Breast epithelium (tissue), 4 donors: Measurements from ENCODE around the gene PSAT1. TPM values are rescaled to one million over a fixed set of nuclear protein-coding genes. Genes with fewer than 3 reads are reported as not detected.

Source experiments
- DNase-seq, 2 donors: peaks; one replicate each; pipeline ENCODE4 v3.0.0-alpha.2; 2019; ENCODE audit warnings: low spot score in 2 of 2
- H3K27ac ChIP-seq, 2 donors: fragments of 200-600 bp; sonication (generic) in 1 of 2; one replicate each; pipeline ENCODE4 v1.5.1; 2016 to 2019; ENCODE audit warnings: mild to moderate bottlenecking in 1 of 2
- H3K27me3 ChIP-seq, 2 donors: fragments of 200-600 bp; sonication (generic) in 1 of 2; one replicate each; pipeline versions ENCODE4 v1.5.1 to v1.6.0; 2017 to 2019; ENCODE audit warnings: control low read depth in 1 of 2, mild to moderate bottlenecking in 1 of 2
- H3K36me3 ChIP-seq: fragments of 200-600 bp; one replicate; pipeline ENCODE4 v1.5.1; 2019
- H3K4me1 ChIP-seq, 2 donors: fragments of 200-600 bp; sonication (generic); one replicate each; pipeline ENCODE4 v1.5.1; 2016 to 2019; ENCODE audit warnings: control low read depth in 1 of 2
- H3K4me3 ChIP-seq, 3 donors: fragments of 200-600 bp; sonication (generic); 1 replicate in 2 of 3; 2 replicates in 1 of 3; pipeline ENCODE4 v1.5.1; 2016 to 2019; ENCODE audit warnings: mild to moderate bottlenecking in 3 of 3, moderate library complexity in 2 of 3
- H3K9me3 ChIP-seq, 2 donors: fragments of 200-600 bp; sonication (generic) in 1 of 2; one replicate each; pipeline ENCODE4 v1.5.1; 2016 to 2019; ENCODE audit warnings: control low read depth in 1 of 2
- POLR2A ChIP-seq: fragments of 450-650 bp; IDR thresholded peaks from one replicate; pipeline ENCODE4 v1.6.1; 2016; ENCODE audit warnings: antibody characterized with exemption, mild to moderate bottlenecking, moderate library complexity
- POLR2AphosphoS5 ChIP-seq, 3 donors: sonication (generic); formaldehyde crosslinking; IDR thresholded peaks; one replicate each; pipeline ENCODE4 v1.6.1; 2017; ENCODE audit warnings: antibody characterized with exemption in 3 of 3
- intact Hi-C: fragments of 100-400 bp; cut with DNase I; formaldehyde crosslinking; loops from one replicate; pipeline ENCODE4 v1.15.1; 2023; ENCODE audit warnings: low total_unique reads
- total RNA-seq, 3 donors: library from RNA; depleted of rRNA; stranded (reverse); fragments of >200 nt; gene quantifications; one replicate each; pipeline ENCODE4 v1.1.0, GENCODE V29; 2016
- TF ChIP-seq, protein P1 (sequence below), 3 donors: fragments of 450-650 bp; IDR thresholded peaks; one replicate each; pipeline ENCODE4 v1.5.1; 2016 to 2017; ENCODE audit warnings: antibody characterized with exemption in 3 of 3, mild to moderate bottlenecking in 3 of 3, moderate library complexity in 3 of 3

The PSAT1 gene
- total RNA-seq, 3 donors from 2014 or later = 0.48 to 7.6 (median 2.3) TPM

DNA sequence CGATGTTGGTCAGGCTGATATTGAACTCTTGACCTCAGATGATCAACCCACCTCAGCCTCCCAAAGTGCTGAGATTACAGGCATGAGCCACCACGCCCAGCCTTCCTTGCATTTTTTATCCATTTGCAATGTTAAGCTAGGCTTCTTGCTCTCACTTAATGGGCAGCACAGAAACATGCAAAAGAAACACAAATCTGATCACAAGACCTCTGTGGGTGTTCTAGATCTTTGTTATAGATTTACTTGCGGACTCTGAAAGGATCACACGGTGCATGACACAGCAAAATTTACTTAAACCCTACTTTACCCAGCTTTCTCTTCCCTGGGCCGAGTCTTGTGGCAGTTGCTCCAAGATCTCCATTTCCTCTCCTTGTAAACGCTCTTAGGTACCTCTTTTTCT is 71.3 kb downstream of the PSAT1 start:
- Histone ChIP-seq H3K4me1 (no peaks in the 10 kb centered on the region), H3K27ac (no peak overlapping the region), H3K27me3 (peaks cover 0 to 4% of the 10 kb centered on the region in 2 donors), H3K36me3 (no peaks in the 10 kb centered on the region), H3K9me3 (no peaks in the 10 kb centered on the region), H3K4me3 (no peak overlapping the region)
- no peak for DNase-seq
- intact Hi-C loops = no loop called here
- no peak for TF ChIP-seq POLR2AphosphoS5 (IDR thresholded peaks at IDR 0.05)

DNA sequence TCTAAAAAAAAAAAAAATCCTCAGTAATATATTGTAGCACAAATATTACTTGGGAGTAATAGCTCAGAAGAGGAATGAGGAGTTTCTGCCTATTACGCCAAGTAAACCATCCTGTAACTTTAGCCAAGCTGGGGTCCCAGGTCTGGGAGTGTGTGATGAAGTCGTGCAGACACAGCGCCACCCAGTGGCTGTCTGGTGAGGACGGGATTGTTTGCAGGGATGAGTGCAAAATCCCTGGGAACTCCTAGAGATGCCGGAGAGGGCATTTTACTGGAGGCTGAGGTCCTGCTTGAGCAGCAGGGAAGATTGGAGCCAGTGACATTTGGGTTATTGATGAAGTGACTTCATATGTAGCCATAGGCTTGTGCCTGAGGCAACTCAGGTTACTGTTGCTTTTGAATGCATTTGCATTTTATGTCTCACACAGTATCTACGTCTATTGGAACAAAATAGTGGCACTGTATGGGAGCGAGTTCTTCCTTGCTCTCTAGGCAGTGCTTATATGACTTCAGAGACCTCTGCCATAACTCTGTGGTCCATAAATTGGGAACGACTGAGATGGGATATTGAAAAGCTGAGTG is 72.8 kb downstream of the PSAT1 start:
- intact Hi-C loops = no loop called here
- Histone ChIP-seq H3K36me3 (no peaks in the 10 kb centered on the region), H3K27ac (no peak overlapping the region), H3K9me3 (no peaks in the 10 kb centered on the region), H3K4me1 (no peaks in the 10 kb centered on the region), H3K27me3 (peaks cover 0 to 13% of the 10 kb centered on the region in 2 donors), H3K4me3 (no peak overlapping the region)
- DNase-seq = peak in 1 of 2 donors; percentile 40
- TF ChIP-seq POLR2AphosphoS5 (IDR thresholded peaks at IDR 0.05) (no peak), POLR2A (no peak)
- TF ChIP-seq, protein P1, sequence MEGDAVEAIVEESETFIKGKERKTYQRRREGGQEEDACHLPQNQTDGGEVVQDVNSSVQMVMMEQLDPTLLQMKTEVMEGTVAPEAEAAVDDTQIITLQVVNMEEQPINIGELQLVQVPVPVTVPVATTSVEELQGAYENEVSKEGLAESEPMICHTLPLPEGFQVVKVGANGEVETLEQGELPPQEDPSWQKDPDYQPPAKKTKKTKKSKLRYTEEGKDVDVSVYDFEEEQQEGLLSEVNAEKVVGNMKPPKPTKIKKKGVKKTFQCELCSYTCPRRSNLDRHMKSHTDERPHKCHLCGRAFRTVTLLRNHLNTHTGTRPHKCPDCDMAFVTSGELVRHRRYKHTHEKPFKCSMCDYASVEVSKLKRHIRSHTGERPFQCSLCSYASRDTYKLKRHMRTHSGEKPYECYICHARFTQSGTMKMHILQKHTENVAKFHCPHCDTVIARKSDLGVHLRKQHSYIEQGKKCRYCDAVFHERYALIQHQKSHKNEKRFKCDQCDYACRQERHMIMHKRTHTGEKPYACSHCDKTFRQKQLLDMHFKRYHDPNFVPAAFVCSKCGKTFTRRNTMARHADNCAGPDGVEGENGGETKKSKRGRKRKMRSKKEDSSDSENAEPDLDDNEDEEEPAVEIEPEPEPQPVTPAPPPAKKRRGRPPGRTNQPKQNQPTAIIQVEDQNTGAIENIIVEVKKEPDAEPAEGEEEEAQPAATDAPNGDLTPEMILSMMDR (IDR thresholded peaks at IDR 0.05) = peak in 2 of 3 donors; percentile 48 to 59

DNA sequence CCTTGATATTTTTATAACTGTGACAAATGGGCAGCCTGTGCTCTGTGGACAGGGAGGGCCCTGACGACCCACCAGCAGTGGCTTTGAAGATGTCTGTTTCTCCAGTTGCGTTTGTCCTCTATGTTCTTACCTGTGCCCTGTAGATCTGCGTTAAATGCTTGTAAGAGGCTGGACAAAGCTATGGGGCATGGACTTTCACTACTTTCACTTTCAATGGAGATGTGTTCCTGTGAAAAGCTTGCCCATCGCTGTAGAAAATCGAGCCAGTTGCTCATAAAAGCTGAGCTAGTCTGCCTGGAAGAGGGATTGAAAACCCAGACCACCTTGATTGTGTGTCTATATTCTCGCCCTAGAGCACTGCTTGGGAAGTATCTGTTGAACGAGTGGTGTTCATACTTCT is 74.1 kb downstream of the PSAT1 start:
- TF ChIP-seq, protein P1 (IDR thresholded peaks at IDR 0.05) = no peak
- TF ChIP-seq POLR2A (no peak), POLR2AphosphoS5 (IDR thresholded peaks at IDR 0.05) (no peak)
- Histone ChIP-seq H3K4me1 (no peaks in the 10 kb centered on the region), H3K36me3 (no peaks in the 10 kb centered on the region), H3K27ac (no peak overlapping the region), H3K9me3 (no peaks in the 10 kb centered on the region), H3K4me3 (no peak overlapping the region), H3K27me3 (peaks cover 0 to 20% of the 10 kb centered on the region in 2 donors)
- no peak for DNase-seq
- intact Hi-C loops = no loop called here

DNA sequence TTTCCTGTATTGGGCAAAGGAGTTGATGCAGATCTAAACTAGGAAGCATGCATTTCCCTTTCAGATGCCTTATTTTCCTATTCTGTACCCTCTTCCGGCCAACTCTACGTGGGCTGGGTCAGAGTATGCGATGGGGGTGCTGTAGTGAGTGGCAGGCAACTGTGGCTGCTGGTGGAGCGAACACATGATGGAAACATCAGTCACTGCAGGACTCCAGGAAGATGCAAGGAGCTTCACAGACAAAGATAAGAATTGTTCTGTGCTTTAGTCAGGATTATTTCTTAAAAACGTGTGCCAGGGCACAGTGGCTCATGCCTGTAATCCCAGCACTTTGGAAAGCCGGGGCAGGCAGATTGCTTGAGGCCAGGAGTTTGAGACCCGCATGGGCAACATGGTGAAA is 75.1 kb downstream of the PSAT1 start:
- Histone ChIP-seq H3K27ac (no peak overlapping the region), H3K9me3 (no peaks in the 10 kb centered on the region), H3K4me1 (no peaks in the 10 kb centered on the region), H3K27me3 (peaks cover 0 to 20% of the 10 kb centered on the region in 2 donors), H3K4me3 (no peak overlapping the region), H3K36me3 (no peaks in the 10 kb centered on the region)
- no peak for TF ChIP-seq POLR2AphosphoS5 (IDR thresholded peaks at IDR 0.05)
- no peak for TF ChIP-seq POLR2A
- TF ChIP-seq, protein P1 (IDR thresholded peaks at IDR 0.05) = no peak
- DNase-seq = no peak
- intact Hi-C loops = no loop called here

Other genes with a start within 250 kb of the PSAT1 start
- gene CEP78, start 61.0 kb upstream of the PSAT1 start, total RNA-seq = 10 to 100 TPM in 2 of 3 donors, 1 to 10 TPM in 1; 8.8 to 22.1 (median 16.4) TPM